ENCODE results near the gene PMM1.
A peak's percentile ranks its signal among the peaks of the same experiment; 100 is the strongest.

PMM1 gene

GRCh38 chr22:41534219-41534618 is 55.4 kb downstream of the PMM1 start:
- no peak for DNase-seq

- peak; percentile 66 for DNase-seq
These were observed 56.5 kb downstream of the PMM1 start for GRCh38 chr22:41532908-41533825.

- DNase-seq = no peak
These were observed 57.7 kb downstream of the PMM1 start for GRCh38 chr22:41531715-41532477.

- no peak for DNase-seq
These were observed 58.5 kb downstream of the PMM1 start for GRCh38 chr22:41530890-41531714.

- no peak for DNase-seq
These were observed 60.6 kb downstream of the PMM1 start for GRCh38 chr22:41528938-41529561.

- no peak for DNase-seq
These were observed 61.4 kb downstream of the PMM1 start for GRCh38 chr22:41528132-41528766.
